NCI-H69 (cell line): ENCODE data around the gene RTN4.

Experiments used
- DNase-seq: peaks from one replicate; lab custom pipeline; 2025; lab: John Stamatoyannopoulos, UW

RTN4 gene

GRCh38 chr2:55033076-55033742 is 17.0 kb downstream of the RTN4 start:
- DNase-seq, result no peak

- no peak for DNase-seq
These were observed 18.7 kb downstream of the RTN4 start for GRCh38 chr2:55031505-55031904.

- DNase-seq, result no peak
These were observed 19.5 kb downstream of the RTN4 start for GRCh38 chr2:55030766-55031165.

- no peak for DNase-seq
These were observed 21.2 kb downstream of the RTN4 start for GRCh38 chr2:55029098-55029497.

- no peak for DNase-seq
These were observed 23.0 kb downstream of the RTN4 start for GRCh38 chr2:55027226-55027625.

GRCh38 chr2:55026202-55026601 is 24.0 kb downstream of the RTN4 start:
- no peak for DNase-seq

- DNase-seq, result no peak
These were observed 24.6 kb downstream of the RTN4 start for GRCh38 chr2:55025627-55026026.

- DNase-seq, result no peak
These were observed 25.2 kb downstream of the RTN4 start for GRCh38 chr2:55025082-55025481.

GRCh38 chr2:55022476-55022875 is 27.8 kb downstream of the RTN4 start:
- no peak for DNase-seq

GRCh38 chr2:55019526-55020258 is 30.6 kb downstream of the RTN4 start:
- no peak for DNase-seq

- no peak for DNase-seq
These were observed 31.6 kb downstream of the RTN4 start for GRCh38 chr2:55018619-55019018.

- no peak for DNase-seq
These were observed 32.4 kb downstream of the RTN4 start for GRCh38 chr2:55017880-55018279.

GRCh38 chr2:55017428-55017827 is 32.8 kb downstream of the RTN4 start:
- DNase-seq, result no peak

GRCh38 chr2:55014962-55015939 is 35.0 kb downstream of the RTN4 start:
- peak; percentile 59 for DNase-seq

GRCh38 chr2:55013936-55014335 is 36.3 kb downstream of the RTN4 start:
- no peak for DNase-seq

- DNase-seq, result no peak
These were observed 37.4 kb downstream of the RTN4 start for GRCh38 chr2:55012672-55013484.

- DNase-seq, result no peak
These were observed 38.2 kb downstream of the RTN4 start for GRCh38 chr2:55011831-55012671.

GRCh38 chr2:55010915-55011314 is 39.3 kb downstream of the RTN4 start:
- no peak for DNase-seq

GRCh38 chr2:55010149-55010591 is 40.1 kb downstream of the RTN4 start:
- DNase-seq, result peak; percentile 60

GRCh38 chr2:55009277-55010060 is 40.8 kb downstream of the RTN4 start:
- DNase-seq, result no peak
